Mucosa of gallbladder (tissue), 1 donor: ENCODE results near the gene TMEM156. TPM values are rescaled to one million over a fixed set of nuclear protein-coding genes. Genes with fewer than 3 reads are reported as not detected.
"Not testable (repeated sequence)": the region's sequence is repeated elsewhere in the genome, so short reads cannot be mapped to it uniquely, and the experiment has no call there.

Experiments used
- DNase-seq: peaks from one replicate; pipeline ENCODE4 v3.0.0-alpha.2; 2020; ENCODE audit warnings: low spot score
- total RNA-seq: library from RNA; stranded (reverse); gene quantifications from one replicate; pipeline ENCODE4 v1.2.1, GENCODE V29; 2021
- donor health status: DM: no; HTN: no; CAD: no.

Gene TMEM156
- total RNA-seq, 1 donor from 2014 or later: 3.3 TPM

- DNase-seq: no peak
Measured at GRCh38 chr4:39043861-39044363, 11.7 kb upstream of the TMEM156 start.

- DNase-seq: no peak
Measured at GRCh38 chr4:39043058-39043860, 11.1 kb upstream of the TMEM156 start.

DNA sequence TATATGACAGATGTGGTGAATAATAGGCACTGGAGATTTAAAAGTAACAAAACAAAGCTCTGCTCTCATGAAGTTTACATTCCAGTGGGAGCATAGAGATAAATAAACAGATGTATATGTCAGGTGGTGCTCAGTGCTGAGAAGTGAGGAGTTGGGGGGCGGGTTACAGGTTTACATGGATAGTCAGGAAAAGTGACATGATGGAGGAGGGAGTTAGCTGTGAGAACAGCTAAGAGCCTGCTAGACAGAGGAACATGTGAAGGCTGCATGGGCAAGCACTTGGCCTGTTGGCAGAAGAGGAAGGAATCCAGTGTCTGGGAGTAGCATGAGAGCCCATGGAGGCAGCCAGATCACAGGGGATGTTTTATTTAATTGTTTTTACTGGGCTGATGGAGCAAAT, 10.2 kb upstream of the TMEM156 start:
- no peak for DNase-seq

- no peak for DNase-seq
Measured at GRCh38 chr4:39039108-39039507, 6.9 kb upstream of the TMEM156 start.

DNA sequence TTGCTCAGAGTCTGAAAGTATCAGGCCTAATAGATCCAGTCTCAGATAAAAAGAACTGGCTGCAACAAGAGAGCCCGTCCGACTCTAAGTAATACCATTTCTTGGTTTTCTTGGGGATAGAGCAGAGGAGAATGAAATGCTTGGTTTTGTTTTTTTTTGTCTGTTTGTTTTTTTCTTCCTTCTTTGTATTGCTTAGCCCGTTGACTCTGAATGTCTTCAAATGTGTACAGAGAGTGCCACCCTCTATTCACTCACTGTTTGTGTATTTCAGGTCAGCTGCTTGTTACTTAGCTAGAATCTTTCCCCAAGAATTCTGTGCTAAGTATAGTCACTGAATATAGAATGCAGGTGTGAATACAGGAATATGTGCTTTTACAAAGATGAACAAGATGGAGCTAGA, 5.7 kb upstream of the TMEM156 start:
- DNase-seq: no peak

GRCh38 chr4:39037491-39037825, 5.2 kb upstream of the TMEM156 start:
- DNase-seq: no peak

DNA sequence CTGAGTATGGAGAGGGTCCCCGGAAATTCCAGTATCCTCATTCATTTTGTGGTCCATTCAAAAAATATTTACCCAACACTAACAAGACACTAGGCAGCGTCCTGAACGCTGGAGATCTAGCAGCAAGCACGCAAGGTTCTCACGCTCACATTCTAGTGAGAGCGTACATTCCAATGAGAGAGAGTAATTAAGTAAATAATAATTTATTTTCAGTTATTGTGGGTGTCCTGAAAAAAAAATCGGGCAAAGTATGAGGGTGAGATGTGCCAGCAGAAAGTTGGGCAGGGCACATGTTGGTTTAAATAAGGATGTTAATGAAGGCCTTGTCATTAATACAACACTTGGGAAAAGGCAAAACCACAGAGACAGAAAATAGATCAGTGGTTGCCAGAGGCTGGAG, 4.0 kb upstream of the TMEM156 start:
- no peak for DNase-seq

DNA sequence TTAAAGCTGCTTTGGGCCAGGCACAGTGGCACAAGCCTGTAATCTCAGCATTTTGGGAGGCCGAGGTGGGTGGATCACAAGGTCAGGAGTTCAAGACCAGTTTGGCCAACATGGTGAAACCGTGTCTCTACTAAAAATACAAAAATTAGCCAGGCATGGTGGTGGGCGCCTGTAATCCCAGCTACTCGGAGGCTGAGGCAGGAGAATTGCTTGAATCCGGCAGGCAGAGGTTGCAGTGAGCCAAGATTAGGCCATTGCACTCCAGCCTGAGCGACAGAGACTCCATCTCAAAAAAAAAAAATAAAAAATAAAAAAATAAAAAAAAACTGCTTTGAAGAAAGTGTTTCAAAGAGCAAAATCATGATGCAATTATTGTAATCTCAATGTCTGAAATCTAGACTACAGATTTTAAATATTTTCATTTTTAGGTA, 604 bp downstream of the TMEM156 start:
- DNase-seq: not testable (repeated sequence)

DNA sequence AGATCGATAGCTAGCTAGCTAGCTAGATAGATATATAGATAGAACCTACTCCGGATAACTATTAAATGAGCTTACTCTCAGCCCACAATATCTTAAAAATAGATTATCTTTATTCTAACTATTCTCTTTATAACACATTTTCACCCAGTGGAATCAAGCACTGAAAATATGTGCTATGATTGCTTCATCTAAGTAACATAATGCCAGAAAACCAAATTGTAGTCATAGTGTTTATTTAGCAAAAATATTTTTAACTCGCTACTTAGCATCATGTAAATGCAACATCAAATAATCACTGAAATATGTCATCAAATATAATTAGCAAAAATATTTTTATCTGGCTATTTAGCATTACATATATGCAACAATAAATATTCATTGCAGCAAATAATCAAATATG, 1.5 kb downstream of the TMEM156 start:
- no peak for DNase-seq

GRCh38 chr4:39029752-39030694, 2.2 kb downstream of the TMEM156 start:
- no peak for DNase-seq

- DNase-seq: no peak
Measured at GRCh38 chr4:39026096-39026495, 6.1 kb downstream of the TMEM156 start.

GRCh38 chr4:39025552-39026085, 6.6 kb downstream of the TMEM156 start:
- no peak for DNase-seq

- DNase-seq: no peak
Measured at GRCh38 chr4:39024311-39024865, 7.8 kb downstream of the TMEM156 start.

- DNase-seq: no peak
Measured at GRCh38 chr4:39023059-39023458, 9.2 kb downstream of the TMEM156 start.

- no peak for DNase-seq
Measured at GRCh38 chr4:39022241-39022640, 10.0 kb downstream of the TMEM156 start.

DNA sequence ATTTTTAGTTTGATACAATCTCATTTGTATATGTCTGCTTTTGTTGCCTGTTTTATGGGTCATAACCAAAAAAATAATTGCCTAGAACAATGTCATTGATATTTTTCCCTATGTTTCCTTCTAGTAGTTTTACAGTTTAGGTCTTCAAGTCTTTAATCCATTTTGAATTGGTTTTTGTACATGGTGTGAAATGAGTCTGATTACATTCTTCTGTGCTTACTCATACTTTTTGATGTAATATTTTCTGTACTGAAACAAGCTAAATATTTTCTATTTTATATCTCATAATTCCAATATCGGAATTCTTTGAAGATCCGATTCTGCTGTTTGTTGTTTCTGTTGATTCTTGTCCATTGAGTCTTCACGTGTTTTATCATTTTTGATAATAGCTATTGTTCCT, 10.6 kb downstream of the TMEM156 start:
- DNase-seq: no peak

DNA sequence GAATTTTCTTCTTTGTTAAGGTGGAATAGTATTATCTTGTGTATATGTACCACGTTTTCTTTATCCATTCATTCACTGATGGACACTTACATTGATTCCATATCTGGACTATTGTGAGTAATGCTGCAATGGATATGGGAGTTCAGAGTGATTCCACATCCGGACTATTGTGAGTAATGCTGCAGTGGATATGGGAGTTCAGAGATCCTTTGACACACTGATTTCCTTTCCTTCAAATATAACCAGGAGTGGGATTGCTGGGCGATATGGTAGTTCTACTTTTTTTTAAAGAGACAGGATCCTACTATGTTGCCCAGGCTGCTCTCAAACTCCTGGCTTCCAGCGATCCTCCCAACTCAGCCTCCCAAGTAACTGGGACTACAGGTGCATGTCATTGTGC, 12.1 kb downstream of the TMEM156 start:
- DNase-seq: no peak

GRCh38 chr4:39014028-39014427, 18.2 kb downstream of the TMEM156 start:
- DNase-seq: no peak

- DNase-seq: no peak
Measured at GRCh38 chr4:39004758-39005157, 27.5 kb downstream of the TMEM156 start.

DNA sequence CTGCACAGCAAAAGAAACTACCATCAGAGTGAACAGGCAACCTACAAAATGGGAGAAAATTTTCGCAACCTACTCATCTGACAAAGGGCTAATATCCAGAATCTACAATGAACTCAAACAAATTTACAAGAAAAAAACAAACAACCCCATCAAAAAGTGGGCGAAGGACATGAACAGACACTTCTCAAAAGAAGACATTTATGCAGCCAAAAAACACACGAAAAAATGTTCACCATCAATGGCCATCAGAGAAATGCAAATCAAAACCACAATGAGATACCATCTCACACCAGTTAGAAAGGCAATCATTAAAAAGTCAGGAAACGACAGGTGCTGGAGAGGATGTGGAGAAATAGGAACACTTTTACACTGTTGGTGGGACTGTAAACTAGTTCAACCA, 30.2 kb downstream of the TMEM156 start:
- not testable (repeated sequence) for DNase-seq

- DNase-seq: no peak
Measured at GRCh38 chr4:38995660-38996005, 36.6 kb downstream of the TMEM156 start.

GRCh38 chr4:38994135-38994534, 38.1 kb downstream of the TMEM156 start:
- no peak for DNase-seq
